Right atrium auricular region (tissue), 2 donors: ENCODE measurements around the gene SEC63. TPM values are rescaled to one million over a fixed set of nuclear protein-coding genes. Genes with fewer than 3 reads are reported as not detected.
A peak's percentile ranks its signal among the peaks of the same experiment; 100 is the strongest.

Source experiments
- DNase-seq: peaks from one replicate; pipeline ENCODE4 v3.0.0-alpha.2; 2019; ENCODE audit warnings: low spot score
- H3K27ac ChIP-seq, 2 donors: fragments of 200-600 bp; sonication (generic); 1 replicate in 1 of 2; 2 replicates in 1 of 2; pipeline ENCODE4 v1.5.1; 2016 to 2019
- H3K27me3 ChIP-seq, 2 donors: fragments of 200-600 bp; sonication (generic); one replicate each; pipeline versions ENCODE4 v1.5.1 to v1.6.0; 2017 to 2019
- H3K36me3 ChIP-seq: fragments of 200-600 bp; sonication (generic); one replicate; pipeline ENCODE4 v1.5.1; 2016
- H3K4me1 ChIP-seq, 2 donors: fragments of 200-600 bp; sonication (generic); one replicate each; pipeline versions ENCODE4 v1.5.1 to v1.6.0; 2017 to 2019
- H3K4me3 ChIP-seq, 2 donors: fragments of 200-600 bp; sonication (generic); 1 replicate in 1 of 2; 2 replicates in 1 of 2; pipeline ENCODE4 v1.5.1; 2017 to 2019; ENCODE audit warnings: mild to moderate bottlenecking in 1 of 2, moderate library complexity in 1 of 2
- H3K9me3 ChIP-seq, 2 donors: fragments of 200-600 bp; sonication (generic); one replicate each; pipeline ENCODE4 v1.5.1; 2019
- total RNA-seq, 2 donors: library from RNA; depleted of rRNA; stranded (reverse); fragments of >200 nt; gene quantifications; one replicate each; pipeline ENCODE4 v1.1.0, GENCODE V29; 2016
- TF ChIP-seq, protein P1 (sequence below), 2 donors: fragments of 200-600 bp; sonication (generic); IDR thresholded peaks; one replicate each; pipeline ENCODE4 v1.5.1; 2019; ENCODE audit warnings: antibody characterized with exemption in 2 of 2

Gene SEC63
- total RNA-seq, 2 donors from 2014 or later: 14.5 to 18.9 TPM

DNA sequence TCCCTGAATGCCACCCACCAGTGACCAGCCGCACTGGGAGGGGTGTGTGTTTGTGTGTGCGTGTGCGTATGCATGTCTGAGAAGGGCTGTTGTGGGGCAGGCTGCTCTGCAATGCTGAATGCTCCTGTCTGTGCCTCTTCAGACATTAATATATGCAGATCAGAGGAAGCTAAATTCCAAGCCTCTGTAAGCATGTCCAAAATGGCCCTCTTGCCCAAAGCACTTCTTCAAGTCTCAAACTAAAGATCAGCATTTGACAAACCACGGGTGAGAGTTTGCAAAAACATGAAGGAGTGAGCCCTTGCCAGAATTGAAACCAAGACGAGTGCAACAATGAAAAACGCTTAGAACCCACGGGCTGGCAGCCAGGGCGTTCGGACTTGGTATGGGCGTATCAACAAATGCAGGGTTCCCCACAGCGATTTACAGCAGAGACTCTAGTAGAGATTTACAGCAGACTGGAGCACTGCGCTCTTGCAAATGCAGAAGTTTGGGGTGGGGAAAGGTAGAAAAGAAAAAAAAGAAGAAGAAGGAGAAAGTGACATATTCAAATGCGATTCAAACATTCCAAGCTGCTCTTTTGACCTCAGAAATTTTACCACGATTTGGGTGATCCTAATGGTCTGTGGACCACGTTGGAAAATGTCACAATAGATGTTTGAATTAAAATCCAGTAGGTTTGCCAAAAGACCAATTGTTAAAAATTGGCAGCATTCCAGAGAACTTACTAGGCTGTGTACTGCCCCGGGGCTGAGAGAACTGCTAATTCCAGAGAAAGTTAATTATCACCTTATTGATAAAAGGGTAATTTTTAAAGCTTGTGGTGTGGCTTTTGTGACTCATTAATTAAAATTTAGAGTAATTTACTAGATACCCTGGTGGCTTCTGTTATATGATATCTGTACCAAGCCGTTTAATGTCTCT is 137.4 kb downstream of the SEC63 start:
- Histone ChIP-seq H3K4me1 (peaks cover 0 to 6% of the 10 kb centered on the region in 2 donors), H3K27me3 (no peaks in the 10 kb centered on the region), H3K4me3 (no peak overlapping the region), H3K9me3 (no peaks in the 10 kb centered on the region), H3K27ac (no peak overlapping the region), H3K36me3 (no peaks in the 10 kb centered on the region)
- peak; percentile 38 for DNase-seq
- TF ChIP-seq, protein P1, sequence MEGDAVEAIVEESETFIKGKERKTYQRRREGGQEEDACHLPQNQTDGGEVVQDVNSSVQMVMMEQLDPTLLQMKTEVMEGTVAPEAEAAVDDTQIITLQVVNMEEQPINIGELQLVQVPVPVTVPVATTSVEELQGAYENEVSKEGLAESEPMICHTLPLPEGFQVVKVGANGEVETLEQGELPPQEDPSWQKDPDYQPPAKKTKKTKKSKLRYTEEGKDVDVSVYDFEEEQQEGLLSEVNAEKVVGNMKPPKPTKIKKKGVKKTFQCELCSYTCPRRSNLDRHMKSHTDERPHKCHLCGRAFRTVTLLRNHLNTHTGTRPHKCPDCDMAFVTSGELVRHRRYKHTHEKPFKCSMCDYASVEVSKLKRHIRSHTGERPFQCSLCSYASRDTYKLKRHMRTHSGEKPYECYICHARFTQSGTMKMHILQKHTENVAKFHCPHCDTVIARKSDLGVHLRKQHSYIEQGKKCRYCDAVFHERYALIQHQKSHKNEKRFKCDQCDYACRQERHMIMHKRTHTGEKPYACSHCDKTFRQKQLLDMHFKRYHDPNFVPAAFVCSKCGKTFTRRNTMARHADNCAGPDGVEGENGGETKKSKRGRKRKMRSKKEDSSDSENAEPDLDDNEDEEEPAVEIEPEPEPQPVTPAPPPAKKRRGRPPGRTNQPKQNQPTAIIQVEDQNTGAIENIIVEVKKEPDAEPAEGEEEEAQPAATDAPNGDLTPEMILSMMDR (IDR thresholded peaks at IDR 0.05): no peak

DNA sequence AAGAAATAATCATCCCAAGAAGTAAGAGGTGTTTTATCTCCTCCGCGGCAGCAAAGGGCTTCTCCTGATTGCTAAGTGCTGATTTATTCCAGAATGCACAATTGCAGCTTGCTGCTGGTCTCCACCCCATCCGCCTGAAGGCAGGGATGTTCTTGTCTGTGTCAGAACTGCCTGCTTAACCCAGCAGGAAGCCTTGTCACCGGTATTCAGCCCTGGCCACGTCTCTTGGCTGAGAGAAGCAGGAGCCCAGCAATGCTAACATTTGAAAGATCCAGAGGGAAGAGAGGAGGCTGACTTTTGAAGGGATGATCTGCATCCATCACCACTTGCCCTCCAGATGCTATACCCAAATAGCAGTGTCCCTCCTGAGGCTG is 138.1 kb downstream of the SEC63 start:
- TF ChIP-seq, protein P1 (IDR thresholded peaks at IDR 0.05): no peak
- H3K4me1 ChIP-seq: peaks cover 0 to 6% of the 10 kb centered on the region in 2 donors
- no peaks in the 10 kb centered on the region for H3K9me3 ChIP-seq
- H3K27me3 ChIP-seq: no peaks in the 10 kb centered on the region
- H3K27ac ChIP-seq: no peak overlapping the region
- H3K4me3 ChIP-seq: no peak overlapping the region
- DNase-seq: no peak
- no peaks in the 10 kb centered on the region for H3K36me3 ChIP-seq

DNA sequence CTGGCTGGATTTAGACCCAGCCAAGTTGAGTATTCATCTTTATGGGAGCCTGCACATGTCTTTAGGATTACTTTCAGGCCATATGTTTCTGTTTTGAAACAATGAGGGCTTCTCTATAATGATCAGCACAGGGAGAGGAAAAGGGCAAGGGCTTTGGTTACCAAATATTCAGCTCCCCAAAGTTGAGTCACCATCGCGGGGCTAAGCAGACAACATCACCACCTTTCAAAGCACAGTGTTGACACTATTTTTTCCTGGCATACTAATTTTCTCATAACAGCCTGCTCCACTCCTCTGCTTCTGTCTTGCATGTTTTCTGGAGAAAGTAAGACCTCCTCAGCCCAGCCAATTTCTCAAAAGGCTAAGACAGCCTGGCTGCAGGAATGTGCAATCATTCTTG is 138.8 kb downstream of the SEC63 start:
- DNase-seq: no peak
- H3K4me3 ChIP-seq: no peak overlapping the region
- H3K4me1 ChIP-seq: peaks cover 0 to 6% of the 10 kb centered on the region in 2 donors
- TF ChIP-seq, protein P1 (IDR thresholded peaks at IDR 0.05): no peak
- H3K9me3 ChIP-seq: no peaks in the 10 kb centered on the region
- H3K27me3 ChIP-seq: no peaks in the 10 kb centered on the region
- H3K36me3 ChIP-seq: no peaks in the 10 kb centered on the region
- no peak overlapping the region for H3K27ac ChIP-seq

DNA sequence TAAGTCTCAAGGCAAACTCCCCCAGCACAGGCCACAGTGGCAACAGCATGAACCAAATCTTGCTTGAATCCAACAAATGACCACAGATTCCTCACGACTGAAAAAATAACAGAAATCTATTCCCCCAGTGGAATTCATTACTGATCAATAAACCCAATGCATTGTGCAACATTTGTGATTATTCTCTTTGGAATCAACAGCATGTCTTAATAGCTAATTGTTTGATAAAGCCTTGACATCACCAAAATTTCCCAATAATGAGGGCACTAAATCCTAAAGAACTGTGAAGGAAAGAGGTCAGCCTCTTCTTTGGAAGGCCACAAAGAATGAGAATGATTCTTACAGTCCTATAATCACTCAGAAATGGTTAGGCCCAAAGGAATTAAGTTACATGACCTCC is 139.7 kb downstream of the SEC63 start:
- Histone ChIP-seq H3K4me1 (peaks cover 0 to 6% of the 10 kb centered on the region in 2 donors), H3K4me3 (no peak overlapping the region), H3K36me3 (no peaks in the 10 kb centered on the region), H3K9me3 (no peaks in the 10 kb centered on the region), H3K27ac (no peak overlapping the region), H3K27me3 (no peaks in the 10 kb centered on the region)
- TF ChIP-seq, protein P1 (IDR thresholded peaks at IDR 0.05): no peak
- peak; percentile 28 for DNase-seq

DNA sequence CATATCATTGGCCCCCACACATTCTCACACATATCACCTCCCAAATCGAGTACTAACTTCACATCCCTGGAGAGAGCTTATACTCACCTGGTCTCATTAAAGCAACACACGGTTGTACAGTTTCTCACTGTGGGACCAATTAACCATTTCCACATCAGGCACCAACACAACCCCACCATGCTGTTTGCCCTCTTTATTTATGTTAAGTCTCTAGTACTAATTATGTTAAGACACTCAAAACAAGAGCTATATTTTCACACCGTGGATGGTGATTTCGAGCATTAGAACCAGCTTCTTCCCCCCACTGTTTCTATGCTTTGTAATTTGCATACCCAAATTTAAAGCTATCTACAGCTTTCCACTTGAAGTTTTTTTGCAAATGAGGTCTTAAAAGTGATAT is 140.2 kb downstream of the SEC63 start:
- Histone ChIP-seq H3K4me3 (no peak overlapping the region), H3K27ac (no peak overlapping the region), H3K9me3 (no peaks in the 10 kb centered on the region), H3K36me3 (no peaks in the 10 kb centered on the region), H3K4me1 (peaks cover 0 to 6% of the 10 kb centered on the region in 2 donors), H3K27me3 (no peaks in the 10 kb centered on the region)
- TF ChIP-seq, protein P1 (IDR thresholded peaks at IDR 0.05): no peak
- DNase-seq: peak; percentile 36

Other genes with a start within 250 kb of the SEC63 start
- gene SCML4, start 133.9 kb downstream of the SEC63 start, total RNA-seq: under 1 TPM; 0.28 to 0.44 TPM
- gene OSTM1, start 116.5 kb upstream of the SEC63 start, total RNA-seq: 10 to 100 TPM; 38.4 to 80.2 TPM
- not detected for gene NR2E1, start 207.8 kb upstream of the SEC63 start, total RNA-seq